Measurements from ENCODE around the gene TRAF5. TPM values are rescaled to one million over a fixed set of nuclear protein-coding genes. Genes with fewer than 3 reads are reported as not detected.
"Not testable (repeated sequence)": the region's sequence is repeated elsewhere in the genome, so short reads cannot be mapped to it uniquely, and the experiment has no call there.

The TRAF5 gene
- total and polyA plus RNA-seq, 2 of the 4 experiments (the other 2 are of a cell fraction), result 10.0 to 14.7 TPM

GRCh38 chr1:211416246-211416627 is 89.6 kb downstream of the TRAF5 start:
- H2AK5ac ChIP-seq (ENCODE audit: low read depth, low read length); H3K27ac ChIP-seq (ENCODE audit: insufficient read depth, low read length); H3K18ac ChIP-seq (ENCODE audit: low read depth, low read length); H4K91ac ChIP-seq (ENCODE audit: insufficient read depth, low read depth, low read length); H2BK15ac ChIP-seq (ENCODE audit: low read depth, low read length); H2BK20ac ChIP-seq (ENCODE audit: low read depth, low read length); H2AK9ac ChIP-seq (replicated peaks; ENCODE audit: low read depth, low read length, poor library complexity); H3K14ac ChIP-seq (replicated peaks; ENCODE audit: low read depth, low read length); DNase-seq; H4K8ac ChIP-seq (ENCODE audit: low read depth in 2 of 2, low read length in 2 of 2); H2BK120ac ChIP-seq (ENCODE audit: low read depth, low read length); in situ Hi-C loops (cut with MboI; ENCODE audit: low sequenced_read_pairs); H2AFZ ChIP-seq (replicated peaks; ENCODE audit: low read length, poor library complexity); H4K20me1 ChIP-seq (ENCODE audit: insufficient read depth, low read length); H3K79me1 ChIP-seq (ENCODE audit: low read depth in 1 of 2, low read length in 2 of 2); H3K56ac ChIP-seq (ENCODE audit: extremely low read depth, insufficient read depth, low read length); H3K27me3 ChIP-seq (ENCODE audit: control insufficient read depth, insufficient read depth, low read length); H2BK5ac ChIP-seq (ENCODE audit: low read depth, low read length, poor library complexity, severe bottlenecking); intact Hi-C loops (cut with micrococcal nuclease); POLR2A ChIA-PET (ENCODE audit: unreplicated experiment); H3K4me1 ChIP-seq (ENCODE audit: control insufficient read depth, insufficient read depth, low read length); H3K9me1 ChIP-seq (ENCODE audit: insufficient read depth, low read length); H3K23ac ChIP-seq (ENCODE audit: low read depth, low read length); H3K36me3 ChIP-seq (ENCODE audit: control insufficient read depth, insufficient read depth, low read length); dilution Hi-C loops (cut with HindIII; ENCODE audit: low sequenced_read_pairs, unreplicated experiment); H4K5ac ChIP-seq (ENCODE audit: low read depth, low read length); H3K9me3 ChIP-seq (ENCODE audit: control insufficient read depth, insufficient read depth, low read length); H3K4me2 ChIP-seq (ENCODE audit: low read depth, low read length); BruUV-seq (replicated peaks); H3K4ac ChIP-seq (ENCODE audit: low read depth, low read length): not testable (repeated sequence)
- peak; percentile 84 for ATAC-seq (ENCODE audit: low read depth)
- CTCF ChIA-PET, result interaction anchor here (0.7 kb wide), 1 partner anchor 60 kb away, joined by 4 read pairs; no protein-coding TSS in a partner anchor
- Histone ChIP-seq H3K4me3 (ENCODE audit: insufficient read depth, low read depth, low read length) (peak overlapping the region; percentile 25), H3K9ac (ENCODE audit: low read depth, low read length) (0 out of 2 replicates have a peak overlapping the region, but pooled peaks have one; percentile 55)
- peak; percentile 24 for TF ChIP-seq CTCF (conservative IDR thresholded peaks at IDR 0.05; ENCODE audit: low read depth, low read length)
- 7% methylated on average over 3 of the region's 43 CpGs; no CpG with 5 or more reads in 1 of the 2 experiments for WGBS, 2 experiments (ENCODE audit: extremely low coverage in 2 of 2, insufficient read length in 1 of 2)
